NCI-H128 (cell line): ENCODE results near the gene KIR3DL3.
"Not testable (repeated sequence)": the region's sequence is repeated elsewhere in the genome, so short reads cannot be mapped to it uniquely, and the experiment has no call there.

ENCODE experiments used
- DNase-seq: peaks from one replicate; lab custom pipeline; 2025; ENCODE audit not compliant: unreplicated experiment; lab: John Stamatoyannopoulos, UW

The KIR3DL3 gene

GRCh38 chr19:54724142-54724541 is at the start of gene KIR3DL3:
KIR3DL3 (plus strand) TSS chr19:54724442; CDS start chr19:54724497, 55 bp downstream.
- no peak for DNase-seq

- not testable (repeated sequence) for DNase-seq
Observed at GRCh38 chr19:54676210-54676834, 47.9 kb upstream of the KIR3DL3 start.

GRCh38 chr19:54677217-54677616 is 47.0 kb upstream of the KIR3DL3 start:
- no peak for DNase-seq

GRCh38 chr19:54681596-54681995 is 42.6 kb upstream of the KIR3DL3 start:
- DNase-seq = not testable (repeated sequence)

- no peak for DNase-seq
Observed at GRCh38 chr19:54682306-54682856, 41.9 kb upstream of the KIR3DL3 start.

GRCh38 chr19:54684527-54684926 is 39.7 kb upstream of the KIR3DL3 start:
- DNase-seq = no peak

- DNase-seq = no peak
Observed at GRCh38 chr19:54691582-54692297, 32.5 kb upstream of the KIR3DL3 start.

- DNase-seq = no peak
Observed at GRCh38 chr19:54692298-54692615, 32.0 kb upstream of the KIR3DL3 start.

GRCh38 chr19:54694648-54695047 is 29.6 kb upstream of the KIR3DL3 start:
- DNase-seq = no peak

GRCh38 chr19:54696117-54696548 is 28.1 kb upstream of the KIR3DL3 start:
- no peak for DNase-seq

GRCh38 chr19:54696766-54697165 is 27.5 kb upstream of the KIR3DL3 start:
- DNase-seq = no peak

GRCh38 chr19:54697716-54698115 is 26.5 kb upstream of the KIR3DL3 start:
- not testable (repeated sequence) for DNase-seq

- no peak for DNase-seq
Observed at GRCh38 chr19:54704928-54705327, 19.3 kb upstream of the KIR3DL3 start.

- no peak for DNase-seq
Observed at GRCh38 chr19:54707962-54708361, 16.3 kb upstream of the KIR3DL3 start.

- no peak for DNase-seq
Observed at GRCh38 chr19:54708781-54709180, 15.5 kb upstream of the KIR3DL3 start.

GRCh38 chr19:54709212-54709948 is 14.9 kb upstream of the KIR3DL3 start:
- DNase-seq = no peak

GRCh38 chr19:54709956-54710355 is 14.3 kb upstream of the KIR3DL3 start:
- not testable (repeated sequence) for DNase-seq

GRCh38 chr19:54724644-54725043 is 402 bp downstream of the KIR3DL3 start:
- DNase-seq = no peak

GRCh38 chr19:54725321-54725720 is 1.1 kb downstream of the KIR3DL3 start:
- no peak for DNase-seq

GRCh38 chr19:54727562-54727961 is 3.3 kb downstream of the KIR3DL3 start:
- DNase-seq = no peak

- DNase-seq = no peak
Observed at GRCh38 chr19:54728167-54728566, 3.9 kb downstream of the KIR3DL3 start.
